Measurements from ENCODE around the gene BROX.

DNA sequence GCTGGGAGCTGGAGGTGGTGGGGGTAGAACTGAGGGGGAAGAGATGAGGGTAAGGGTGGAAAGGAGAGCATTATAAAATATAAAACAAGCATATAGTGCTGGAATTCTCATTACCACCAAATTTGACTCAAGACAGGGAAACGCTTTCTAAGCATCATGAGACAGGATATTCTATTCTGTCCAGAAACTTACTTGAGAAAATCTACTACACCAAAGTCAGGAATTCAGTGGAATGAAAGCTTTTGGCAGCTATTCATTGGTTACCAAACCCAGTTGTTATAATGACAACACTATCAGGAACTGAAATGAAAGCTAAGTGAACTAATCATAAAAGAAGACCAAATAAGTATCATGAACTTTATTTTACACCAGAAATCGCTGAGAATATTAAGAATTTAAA lies 14.5 kb upstream of the BROX start:
- TF ChIP-seq POLR2A (IDR thresholded peaks at IDR 0.05) (no peak), CTCF (IDR thresholded peaks at IDR 0.05) (no peak)

Measured in testis (tissue), 2 donors.